Stimulated activated naive B cell treated with anti-CD40 and anti-IgM and Interleukin-4, amounts not matched to agents 10 μg/mL and 1 μg/mL and 100 μg/mL, for 72 hours (primary cell): ENCODE results near the gene MMP24.
"Not testable (repeated sequence)": the region's sequence is repeated elsewhere in the genome, so short reads cannot be mapped to it uniquely, and the experiment has no call there.

Source experiments
- ATAC-seq, 2 donors: fragments of 150-1000 bp; cut with Tn5 transposase; replicated peaks; 2 replicates each; pipeline ENCODE4 v1.10.0; 2021; ENCODE audit warnings: moderate library complexity in 1 of 2
- DNase-seq: peaks from one replicate; pipeline ENCODE4 v3.0.0; 2021
- H3K27ac Mint-ChIP-seq: one replicate; pipeline ENCODE4 v1.8.0; 2022; ENCODE audit warnings: mild to moderate bottlenecking, mixed read lengths
- H3K27me3 Mint-ChIP-seq, 2 donors: one replicate each; pipeline ENCODE4 v1.8.0; 2022; ENCODE audit warnings: mixed read lengths in 2 of 2
- H3K36me3 Mint-ChIP-seq, 2 donors: one replicate each; pipeline ENCODE4 v1.8.0; 2022; ENCODE audit warnings: mixed read lengths in 2 of 2, mild to moderate bottlenecking in 1 of 2
- H3K4me1 Mint-ChIP-seq, 2 donors: one replicate each; pipeline ENCODE4 v1.8.0; 2022; ENCODE audit warnings: mixed read lengths in 2 of 2, mild to moderate bottlenecking in 1 of 2
- H3K4me3 Mint-ChIP-seq, 2 donors: one replicate each; pipeline ENCODE4 v1.8.0; 2022; ENCODE audit warnings: mild to moderate bottlenecking in 2 of 2, mixed read lengths in 2 of 2, moderate library complexity in 1 of 2
- H3K9me3 Mint-ChIP-seq, 2 donors: one replicate each; pipeline ENCODE4 v1.8.0; 2022; ENCODE audit warnings: mixed read lengths in 2 of 2, mild to moderate bottlenecking in 1 of 2

MMP24 gene

GRCh38 chr20:35226126-35226883, at the start of gene MMP24:
TSS of gene MMP24 (plus strand) at chr20:35226690. CDS start at chr20:35226739, 49 bp downstream.
- peaks cover 10 to 15% of the 10 kb centered on the region in 2 donors for H3K4me1 Mint-ChIP-seq
- ATAC-seq = peak; percentile 31 to 38
- no peak within 1 kb of the TSS for H3K27ac Mint-ChIP-seq
- H3K4me3 Mint-ChIP-seq = peak within 1 kb of the TSS; percentile 62 to 74
- H3K36me3 Mint-ChIP-seq = peaks cover 18 to 19% of the 10 kb centered on the region in 2 donors
- H3K9me3 Mint-ChIP-seq = peaks cover 0 to 1% of the 10 kb centered on the region in 2 donors
- peaks cover 28 to 54% of the 10 kb centered on the region in 2 donors for H3K27me3 Mint-ChIP-seq
- DNase-seq = no peak

DNA sequence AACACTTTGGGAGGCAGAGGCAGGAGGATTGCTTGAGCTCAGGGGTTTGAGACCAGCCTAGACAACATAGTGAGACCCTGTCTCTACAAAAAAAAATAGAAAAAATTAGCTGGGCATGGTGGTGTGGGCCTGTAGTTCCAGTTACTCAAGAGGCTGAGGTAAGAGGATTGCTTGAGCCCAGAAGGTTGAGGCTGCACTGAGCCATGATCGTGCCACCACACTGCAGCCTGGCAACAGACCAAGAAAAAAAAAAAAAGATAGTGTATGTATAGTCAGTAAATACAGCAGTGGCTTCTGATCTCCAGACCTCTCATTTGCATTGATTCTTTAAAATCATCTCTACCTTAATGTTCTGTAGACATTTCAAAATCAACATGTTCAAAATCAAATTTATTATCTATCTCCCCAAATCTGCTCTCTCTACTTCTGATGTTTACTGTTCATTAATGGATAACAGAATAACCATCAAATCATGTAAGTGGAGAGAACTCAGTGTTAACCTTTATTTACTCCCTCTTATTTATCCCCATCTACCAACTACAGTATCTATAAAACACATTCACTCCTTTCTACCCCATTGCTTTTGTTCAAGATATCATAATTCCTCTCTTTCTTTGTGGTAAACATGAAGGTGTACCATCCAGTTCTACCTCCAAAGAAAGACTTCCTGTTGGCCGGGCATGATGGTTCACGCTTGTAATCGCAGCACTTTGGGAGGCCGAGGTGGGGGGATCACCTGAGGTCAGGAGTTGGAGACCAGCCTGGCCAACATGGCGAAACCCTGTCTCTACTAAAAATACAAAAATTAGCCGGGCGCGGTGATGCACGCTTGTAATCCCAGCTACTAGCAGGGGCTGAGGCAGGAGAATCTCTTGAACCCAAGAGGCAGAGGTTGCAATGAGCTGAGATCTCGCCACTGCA, 46.9 kb upstream of the MMP24 start:
- no peak for DNase-seq
- H3K4me3 Mint-ChIP-seq = no peak overlapping the region
- no peak overlapping the region for H3K27ac Mint-ChIP-seq
- no peaks in the 10 kb centered on the region for H3K9me3 Mint-ChIP-seq
- peaks cover 0 to 2% of the 10 kb centered on the region in 2 donors for H3K4me1 Mint-ChIP-seq
- ATAC-seq = no peak
- peaks cover 2 to 5% of the 10 kb centered on the region in 2 donors for H3K36me3 Mint-ChIP-seq
- H3K27me3 Mint-ChIP-seq = no peaks in the 10 kb centered on the region

DNA sequence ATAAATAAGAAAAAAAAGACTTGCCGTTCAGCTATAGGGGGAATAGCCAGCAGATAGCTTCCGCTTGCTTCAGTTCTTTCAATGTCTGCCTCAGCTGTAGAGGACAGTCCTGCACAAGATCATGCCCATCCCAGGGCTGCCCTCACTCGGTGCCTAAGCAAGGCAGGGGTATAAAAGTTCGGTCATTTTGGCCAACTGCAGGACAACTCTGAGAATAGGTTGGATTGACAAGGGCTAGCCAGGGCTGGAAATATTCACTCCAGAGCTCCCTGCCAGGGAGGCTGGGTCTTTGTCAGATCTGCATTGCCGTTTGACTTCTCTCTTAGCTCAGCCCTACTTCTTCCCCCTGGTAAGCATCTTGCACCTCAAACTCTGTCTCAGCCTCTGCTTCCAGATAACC, 46.2 kb upstream of the MMP24 start:
- Mint-ChIP-seq H3K9me3 (no peaks in the 10 kb centered on the region), H3K27me3 (no peaks in the 10 kb centered on the region), H3K4me1 (peaks cover 0 to 2% of the 10 kb centered on the region in 2 donors), H3K36me3 (peaks cover under 1 to 5% of the 10 kb centered on the region in 2 donors), H3K27ac (no peak overlapping the region), H3K4me3 (no peak overlapping the region)
- DNase-seq = no peak
- no peak for ATAC-seq

DNA sequence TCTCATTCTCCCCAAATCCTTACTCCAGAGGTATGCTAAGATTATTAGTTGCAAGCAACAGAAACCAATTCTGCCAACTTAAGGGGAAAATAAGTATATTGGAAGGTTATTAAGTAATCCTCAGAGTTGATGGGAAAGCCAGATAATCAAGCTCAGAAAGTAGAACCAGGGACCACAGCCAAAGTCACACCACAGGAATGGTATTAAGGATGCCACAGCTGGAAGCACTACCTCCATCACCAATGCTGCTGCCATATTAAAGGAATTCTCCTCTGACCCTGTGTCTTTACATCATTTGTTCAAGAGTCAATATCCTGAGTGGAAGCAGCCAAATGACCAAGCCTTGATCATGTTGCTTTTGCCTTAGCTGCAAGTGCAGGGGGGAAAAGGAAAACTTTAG, 44.8 kb upstream of the MMP24 start:
- Mint-ChIP-seq H3K27ac (no peak overlapping the region), H3K36me3 (no peaks in the 10 kb centered on the region), H3K4me3 (no peak overlapping the region), H3K4me1 (no peaks in the 10 kb centered on the region), H3K9me3 (no peaks in the 10 kb centered on the region), H3K27me3 (no peaks in the 10 kb centered on the region)
- ATAC-seq = no peak
- no peak for DNase-seq

DNA sequence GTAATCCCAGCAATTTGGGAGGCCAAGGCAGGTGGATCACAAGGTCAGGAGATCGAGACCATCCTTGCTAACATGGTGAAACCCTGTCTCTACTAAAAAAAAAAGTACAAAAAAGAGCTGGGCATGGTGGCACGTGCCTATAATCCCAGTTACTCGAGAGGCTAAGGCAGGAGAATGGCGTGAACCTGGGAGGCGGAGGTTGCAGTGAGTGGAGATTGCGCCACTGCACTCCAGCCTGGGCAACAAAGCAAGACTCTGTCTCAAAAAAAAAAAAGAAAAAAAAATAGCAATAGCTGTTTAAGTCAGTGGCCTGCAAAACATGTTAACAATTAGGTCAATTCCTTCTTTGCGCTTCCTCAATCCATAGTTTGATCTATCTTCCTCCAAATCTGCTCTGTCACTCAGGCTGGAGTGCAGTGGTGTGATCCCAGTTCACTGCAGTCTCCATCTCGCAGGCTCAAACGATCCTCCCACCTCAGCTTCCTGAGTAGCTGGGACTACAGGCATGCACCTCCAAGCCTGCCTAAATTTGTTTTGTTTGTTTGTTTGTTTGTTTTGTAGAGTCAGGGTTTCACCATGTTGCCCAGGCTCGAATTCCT, 39.7 kb upstream of the MMP24 start:
- not testable (repeated sequence) for H3K4me3 Mint-ChIP-seq, H3K36me3 Mint-ChIP-seq, ATAC-seq, H3K4me1 Mint-ChIP-seq, H3K27me3 Mint-ChIP-seq, H3K27ac Mint-ChIP-seq, DNase-seq, H3K9me3 Mint-ChIP-seq

DNA sequence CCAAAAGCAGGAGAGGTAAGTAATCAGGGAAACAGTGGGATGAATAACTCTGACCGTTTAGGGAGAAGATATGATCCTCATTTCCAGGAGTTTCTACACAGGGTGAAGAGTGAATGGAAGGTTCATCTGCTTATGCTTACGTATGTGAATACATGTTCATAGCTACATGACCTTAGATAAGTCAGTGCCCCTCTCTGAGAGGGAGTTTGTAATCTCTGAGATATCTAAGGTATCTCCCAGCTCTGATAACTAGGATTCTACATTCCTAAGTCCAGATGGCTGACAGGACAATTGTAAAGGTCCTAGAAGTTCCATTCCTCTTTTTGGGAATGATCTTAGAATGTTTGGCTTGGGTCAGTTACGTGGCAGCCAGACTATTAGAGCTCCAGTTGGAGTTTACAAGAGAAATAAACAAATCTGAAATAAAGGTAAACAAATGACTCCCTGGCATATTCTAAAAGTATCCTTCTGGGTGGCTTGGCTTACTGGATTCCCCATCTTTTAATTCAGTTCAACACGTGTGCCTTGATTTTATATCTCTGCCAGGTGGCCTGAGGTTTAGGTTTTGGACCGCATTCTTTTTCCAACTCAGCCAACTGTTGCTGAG, 38.8 kb upstream of the MMP24 start:
- DNase-seq (no peak), ATAC-seq (no peak)
- Mint-ChIP-seq H3K36me3 (peaks cover 5 to 8% of the 10 kb centered on the region in 2 donors), H3K4me3 (no peak overlapping the region), H3K27me3 (no peaks in the 10 kb centered on the region), H3K9me3 (peaks cover 0 to 5% of the 10 kb centered on the region in 2 donors), H3K4me1 (no peaks in the 10 kb centered on the region), H3K27ac (no peak overlapping the region)

- not testable (repeated sequence) for H3K9me3 Mint-ChIP-seq, H3K4me1 Mint-ChIP-seq, H3K27ac Mint-ChIP-seq, H3K4me3 Mint-ChIP-seq, H3K27me3 Mint-ChIP-seq, H3K36me3 Mint-ChIP-seq, DNase-seq, ATAC-seq
Observed at GRCh38 chr20:35189223-35189622, 37.3 kb upstream of the MMP24 start.

GRCh38 chr20:35190556-35190955, 35.9 kb upstream of the MMP24 start:
- H3K9me3 Mint-ChIP-seq = peaks cover 0 to 5% of the 10 kb centered on the region in 2 donors
- peaks cover 10 to 15% of the 10 kb centered on the region in 2 donors for H3K36me3 Mint-ChIP-seq
- H3K4me1 Mint-ChIP-seq = no peaks in the 10 kb centered on the region
- no peak for DNase-seq
- peak overlapping the region; percentile 33 for H3K27ac Mint-ChIP-seq
- no peak overlapping the region for H3K4me3 Mint-ChIP-seq
- no peak for ATAC-seq
- H3K27me3 Mint-ChIP-seq = no peaks in the 10 kb centered on the region

DNA sequence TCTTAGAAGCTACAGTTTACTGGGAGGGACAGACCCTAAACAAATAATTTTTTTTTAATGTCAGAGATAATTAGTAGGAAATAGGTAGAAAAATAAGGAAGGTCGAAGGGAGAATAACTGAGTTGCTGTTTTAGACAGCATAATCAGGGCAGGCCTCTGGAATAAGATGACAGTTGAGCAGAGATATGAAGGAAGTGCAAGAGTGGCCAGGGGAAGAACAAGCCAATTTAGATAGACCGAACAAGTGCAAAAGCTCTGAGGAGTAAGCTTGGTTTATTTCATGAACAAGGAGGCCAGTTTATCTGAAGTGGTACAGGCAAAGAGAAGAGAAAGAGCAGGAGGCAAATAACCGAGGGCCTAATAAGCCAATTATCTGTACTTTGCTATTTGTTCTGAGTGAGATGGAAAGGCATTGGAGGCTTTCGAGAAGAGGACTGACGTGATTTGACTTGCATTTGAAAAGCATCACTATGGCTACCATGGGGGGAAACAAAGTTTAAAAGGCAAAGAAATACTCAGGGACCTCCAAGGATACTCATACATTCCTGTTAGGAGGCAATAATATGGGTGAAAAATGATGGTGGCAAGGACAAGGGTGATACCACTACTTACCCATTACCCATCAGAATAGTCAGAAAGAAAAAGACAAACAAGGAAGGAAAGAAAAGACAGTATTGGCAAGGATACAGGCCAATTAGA, 34.9 kb upstream of the MMP24 start:
- Mint-ChIP-seq H3K9me3 (peaks cover 3 to 5% of the 10 kb centered on the region in 2 donors), H3K27me3 (no peaks in the 10 kb centered on the region), H3K4me3 (no peak overlapping the region), H3K36me3 (peaks cover 13 to 18% of the 10 kb centered on the region in 2 donors), H3K27ac (no peak overlapping the region), H3K4me1 (no peaks in the 10 kb centered on the region)
- DNase-seq (no peak), ATAC-seq (no peak)

GRCh38 chr20:35192118-35192872, 34.2 kb upstream of the MMP24 start:
- no peak overlapping the region for H3K27ac Mint-ChIP-seq
- no peaks in the 10 kb centered on the region for H3K27me3 Mint-ChIP-seq
- no peaks in the 10 kb centered on the region for H3K4me1 Mint-ChIP-seq
- H3K4me3 Mint-ChIP-seq = no peak overlapping the region
- ATAC-seq (no peak), DNase-seq (no peak)
- H3K36me3 Mint-ChIP-seq = peaks cover 13 to 24% of the 10 kb centered on the region in 2 donors
- H3K9me3 Mint-ChIP-seq = peaks cover 4 to 8% of the 10 kb centered on the region in 2 donors

- not testable (repeated sequence) for H3K4me3 Mint-ChIP-seq, H3K9me3 Mint-ChIP-seq, H3K27ac Mint-ChIP-seq, H3K27me3 Mint-ChIP-seq, DNase-seq, H3K4me1 Mint-ChIP-seq, ATAC-seq
- peaks cover 20 to 29% of the 10 kb centered on the region in 2 donors for H3K36me3 Mint-ChIP-seq
Observed at GRCh38 chr20:35193031-35193791, 33.3 kb upstream of the MMP24 start.

GRCh38 chr20:35196313-35196712, 30.2 kb upstream of the MMP24 start:
- Mint-ChIP-seq H3K4me1 (no peaks in the 10 kb centered on the region), H3K9me3 (peaks cover 4 to 8% of the 10 kb centered on the region in 2 donors), H3K4me3 (no peak overlapping the region)

More at GRCh38 chr20:35196313-35196712, 30.2 kb upstream of the MMP24 start:
- ATAC-seq (no peak), DNase-seq (no peak)
- peaks cover 13 to 29% of the 10 kb centered on the region in 2 donors for H3K36me3 Mint-ChIP-seq
- H3K27ac Mint-ChIP-seq = no peak overlapping the region
- H3K27me3 Mint-ChIP-seq = no peaks in the 10 kb centered on the region
